OCI-LY1 (cell line): ENCODE results near the gene FAM217B.

Experiments
- EZH2 ChIP-seq: fragments of 200-600 bp; sonication (generic), shearing (Covaris generic); IDR thresholded peaks from 2 replicates; pipeline ENCODE4 v1.8.0; 2017; ENCODE audit warnings: borderline replicate concordance, mixed run types, mild to moderate bottlenecking, antibody characterized with exemption, low read length, moderate library complexity, mixed read lengths
- TF ChIP-seq, protein P1 (sequence below): fragments of 200-600 bp; sonication (generic), shearing (Covaris generic); IDR thresholded peaks from 2 replicates; pipeline ENCODE4 v1.5.1; 2017; ENCODE audit warnings: mild to moderate bottlenecking, antibody characterized with exemption, low read length, moderate library complexity, mixed read lengths

DNA sequence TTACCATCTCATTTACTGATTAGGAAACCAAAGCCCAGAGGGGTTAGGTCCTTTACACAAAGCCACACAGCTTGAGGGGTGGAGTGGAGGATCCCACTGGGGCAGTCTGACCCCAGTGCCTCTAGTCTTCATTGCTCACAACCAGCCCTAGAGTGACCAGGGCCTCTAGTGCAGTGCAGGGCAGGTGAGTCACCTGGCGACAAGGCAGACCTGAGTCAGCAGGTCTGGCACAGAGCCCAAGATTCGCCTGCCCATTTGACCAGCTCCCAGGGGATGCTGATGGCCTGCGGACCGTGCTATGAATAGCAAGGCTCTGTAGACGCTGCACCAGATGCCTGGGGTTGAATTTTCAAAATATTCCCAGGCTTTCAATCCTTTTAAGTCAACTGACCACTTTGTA is 48.0 kb downstream of the FAM217B start:
- TF ChIP-seq, protein P1, sequence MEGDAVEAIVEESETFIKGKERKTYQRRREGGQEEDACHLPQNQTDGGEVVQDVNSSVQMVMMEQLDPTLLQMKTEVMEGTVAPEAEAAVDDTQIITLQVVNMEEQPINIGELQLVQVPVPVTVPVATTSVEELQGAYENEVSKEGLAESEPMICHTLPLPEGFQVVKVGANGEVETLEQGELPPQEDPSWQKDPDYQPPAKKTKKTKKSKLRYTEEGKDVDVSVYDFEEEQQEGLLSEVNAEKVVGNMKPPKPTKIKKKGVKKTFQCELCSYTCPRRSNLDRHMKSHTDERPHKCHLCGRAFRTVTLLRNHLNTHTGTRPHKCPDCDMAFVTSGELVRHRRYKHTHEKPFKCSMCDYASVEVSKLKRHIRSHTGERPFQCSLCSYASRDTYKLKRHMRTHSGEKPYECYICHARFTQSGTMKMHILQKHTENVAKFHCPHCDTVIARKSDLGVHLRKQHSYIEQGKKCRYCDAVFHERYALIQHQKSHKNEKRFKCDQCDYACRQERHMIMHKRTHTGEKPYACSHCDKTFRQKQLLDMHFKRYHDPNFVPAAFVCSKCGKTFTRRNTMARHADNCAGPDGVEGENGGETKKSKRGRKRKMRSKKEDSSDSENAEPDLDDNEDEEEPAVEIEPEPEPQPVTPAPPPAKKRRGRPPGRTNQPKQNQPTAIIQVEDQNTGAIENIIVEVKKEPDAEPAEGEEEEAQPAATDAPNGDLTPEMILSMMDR: no peak
- no peak for TF ChIP-seq EZH2
